ENCODE measurements around the gene TMEM175. TPM values are rescaled to one million over a fixed set of nuclear protein-coding genes. Genes with fewer than 3 reads are reported as not detected.
A peak's percentile ranks its signal among the peaks of the same experiment; 100 is the strongest.

The TMEM175 gene
- total and polyA plus RNA-seq, 2 of the 8 experiments (the other 6 are each of a cell fraction or from before 2014, with no cell fraction given) = 4.9 to 20.7 TPM

GRCh38 chr4:945274-946102 lies 13.2 kb downstream of the TMEM175 start:
- Histone ChIP-seq H3K18ac (ENCODE audit: extremely low read depth, low read length) (peak overlapping the region; percentile 60), H2BK20ac (ENCODE audit: low read length) (no peak overlapping the region), H3K36me3 (ENCODE audit: control insufficient read depth in 2 of 4, insufficient read depth in 4 of 4, low read length in 3 of 4) (no peaks in the 10 kb centered on the region), H4K5ac (ENCODE audit: insufficient read length, low read depth, low read length) (peak overlapping the region; percentile 38), H3K79me2 (ENCODE audit: control insufficient read depth in 1 of 2, insufficient read depth in 2 of 2, low read length in 2 of 2) (no peaks in the 10 kb centered on the region), H3K27me3 (replicated peaks in 1 of 4; ENCODE audit: control insufficient read depth in 3 of 4, extremely low read depth in 1 of 4, insufficient read depth in 3 of 4, low read length in 3 of 4) (peaks cover 0 to 11% (median 6%) of the 10 kb centered on the region in 4 experiments; a peak in 4 of 7 replicates), H4K91ac (replicated peaks; ENCODE audit: insufficient read length, low read length) (peak overlapping the region; percentile 46), H2BK12ac (ENCODE audit: low read depth, low read length) (peak overlapping the region; percentile 68; the same call in 1 of the 2 replicates), H4K8ac (ENCODE audit: extremely low read depth, insufficient read depth, low read length) (peak overlapping the region; percentile 9; the same call in 1 of the 2 replicates), H3K4me1 (replicated peaks in 1 of 4; ENCODE audit: control insufficient read depth in 3 of 4, insufficient read depth in 4 of 4, low read length in 3 of 4) (peaks cover 3 to 10% (median 8%) of the 10 kb centered on the region in 4 experiments), H3K4me2 (ENCODE audit: insufficient read depth in 1 of 2, low read depth in 2 of 2, low read length in 2 of 2) (peak overlapping the region; percentile 69 to 83), H2BK5ac (ENCODE audit: low read depth, low read length) (peak overlapping the region; percentile 44; the same call in 1 of the 2 replicates), H3K9me3 (ENCODE audit: insufficient read depth in 2 of 2, low read depth in 1 of 2, low read length in 1 of 2) (no peaks in the 10 kb centered on the region), H2AFZ (ENCODE audit: low read length) (peak overlapping the region; percentile 83), H3K4ac (replicated peaks; ENCODE audit: insufficient read length, low read depth, low read length) (peak overlapping the region; percentile 44), H3K4me3 (ENCODE audit: extremely low read depth in 1 of 4, insufficient read depth in 2 of 4, low read depth in 3 of 4, low read length in 4 of 4) (peak overlapping the region in 3 of 4 experiments; percentile 5 to 51 (median 14); a peak in 5 of 8 replicates), H3K56ac (replicated peaks; ENCODE audit: insufficient read length, low read depth, low read length) (no peak overlapping the region), H3K9ac (replicated peaks in 1 of 4; ENCODE audit: extremely low read depth in 1 of 4, low read depth in 3 of 4, low read length in 3 of 4) (no peak overlapping the region; a peak in 1 of 7 replicates), H3K27ac (ENCODE audit: low read depth, low read length) (no peak overlapping the region), H3K23ac (ENCODE audit: insufficient read length) (no peak overlapping the region), H3K23me2 (ENCODE audit: low read depth, low read length) (peaks cover 6% of the 10 kb centered on the region; the same call in 1 of the 2 replicates), H3K14ac (ENCODE audit: insufficient read length) (no peak overlapping the region), H2BK120ac (replicated peaks; ENCODE audit: low read depth, low read length) (no peak overlapping the region), H4K20me1 (replicated peaks in 1 of 2; ENCODE audit: control insufficient read depth in 1 of 2, insufficient read depth in 2 of 2, low read length in 2 of 2) (peaks cover 0 to under 1% of the 10 kb centered on the region in 2 experiments), H3K79me1 (ENCODE audit: low read depth, low read length) (no peaks in the 10 kb centered on the region), H2BK15ac (ENCODE audit: low read length) (peak overlapping the region; percentile 61), H2AK5ac (ENCODE audit: low read depth, low read length) (0 out of 2 replicates have a peak overlapping the region, but pooled peaks have one; percentile 5)
- peak in 1 of 2 experiments; percentile 49 for DNase-seq (ENCODE audit: low read depth in 1 of 2, low spot score in 2 of 2)
- no peak for FAIRE-seq
- WGBS, 2 experiments (ENCODE audit: extremely low coverage in 1 of 2, insufficient coverage in 1 of 2, insufficient read length in 1 of 2, insufficient replicate concordance in 2 of 2, low coverage in 1 of 2, low lambda C conversion rate in 2 of 2, missing lambda C conversion rate in 1 of 2) = 42% methylated on average over 28 of the region's 28 CpGs; no CpG with 5 or more reads in 1 of the 2 experiments
- ChIA-PET POLR2A (ENCODE audit: partially characterized antibody) (interaction anchor here (0.5 to 1.7 kb wide), 2 partner anchors 13 to 187 kb away, joined by 3 to 4 read pairs; partner anchors contain the start of genes GAK and TMEM175), CTCF (ENCODE audit: partially characterized antibody) (interaction anchor here (1.0 kb wide), 1 partner anchor 18 kb away, joined by 3 read pairs; no protein-coding TSS in a partner anchor)
- TF ChIP-seq MAFK (IDR thresholded peaks at IDR 0.05; ENCODE audit: low read depth, low read length) = no peak
- TF ChIP-seq GTF2F1 (IDR thresholded peaks at IDR 0.05; ENCODE audit: borderline replicate concordance, low read depth, low read length) = no peak
- TF ChIP-seq KDM4A (IDR thresholded peaks at IDR 0.05; ENCODE audit: low read depth, low read length, severe bottlenecking) = no peak
- no peak for TF ChIP-seq HDAC6 (IDR thresholded peaks at IDR 0.05; ENCODE audit: low read depth, low read length)
- TF ChIP-seq E2F6 (IDR thresholded peaks at IDR 0.05) = no peak
- TF ChIP-seq TEAD4 (IDR thresholded peaks at IDR 0.05; ENCODE audit: low read depth, low read length) = no peak
- TF ChIP-seq EZH2 (IDR thresholded peaks at IDR 0.05; ENCODE audit: low read depth, low read length, severe bottlenecking) = no peak
- no peak for TF ChIP-seq YY1 (IDR thresholded peaks at IDR 0.05; ENCODE audit: low read depth, low read length)
- no peak for TF ChIP-seq HDAC2 (IDR thresholded peaks at IDR 0.05; ENCODE audit: borderline replicate concordance in 1 of 2, low read depth in 2 of 2, low read length in 2 of 2)
- no peak for TF ChIP-seq SP2 (IDR thresholded peaks at IDR 0.05; ENCODE audit: low read length)
